Loucy (cell line): Measurements from ENCODE around the gene TLX2.

ENCODE experiments used
- EZH2phosphoT487 ChIP-seq: fragments of 200-600 bp; IDR thresholded peaks from 2 replicates; pipeline ENCODE4 v1.6.1; 2018; ENCODE audit warnings: antibody characterized with exemption, mild to moderate bottlenecking, moderate library complexity, borderline replicate concordance
- TF ChIP-seq, protein P1 (sequence below): fragments of 200-600 bp; sonication (generic); conservative IDR thresholded peaks from 2 replicates; pipeline ENCODE4 v1.5.1; 2014; ENCODE audit warnings: mild to moderate bottlenecking, antibody characterized with exemption, low read length

DNA sequence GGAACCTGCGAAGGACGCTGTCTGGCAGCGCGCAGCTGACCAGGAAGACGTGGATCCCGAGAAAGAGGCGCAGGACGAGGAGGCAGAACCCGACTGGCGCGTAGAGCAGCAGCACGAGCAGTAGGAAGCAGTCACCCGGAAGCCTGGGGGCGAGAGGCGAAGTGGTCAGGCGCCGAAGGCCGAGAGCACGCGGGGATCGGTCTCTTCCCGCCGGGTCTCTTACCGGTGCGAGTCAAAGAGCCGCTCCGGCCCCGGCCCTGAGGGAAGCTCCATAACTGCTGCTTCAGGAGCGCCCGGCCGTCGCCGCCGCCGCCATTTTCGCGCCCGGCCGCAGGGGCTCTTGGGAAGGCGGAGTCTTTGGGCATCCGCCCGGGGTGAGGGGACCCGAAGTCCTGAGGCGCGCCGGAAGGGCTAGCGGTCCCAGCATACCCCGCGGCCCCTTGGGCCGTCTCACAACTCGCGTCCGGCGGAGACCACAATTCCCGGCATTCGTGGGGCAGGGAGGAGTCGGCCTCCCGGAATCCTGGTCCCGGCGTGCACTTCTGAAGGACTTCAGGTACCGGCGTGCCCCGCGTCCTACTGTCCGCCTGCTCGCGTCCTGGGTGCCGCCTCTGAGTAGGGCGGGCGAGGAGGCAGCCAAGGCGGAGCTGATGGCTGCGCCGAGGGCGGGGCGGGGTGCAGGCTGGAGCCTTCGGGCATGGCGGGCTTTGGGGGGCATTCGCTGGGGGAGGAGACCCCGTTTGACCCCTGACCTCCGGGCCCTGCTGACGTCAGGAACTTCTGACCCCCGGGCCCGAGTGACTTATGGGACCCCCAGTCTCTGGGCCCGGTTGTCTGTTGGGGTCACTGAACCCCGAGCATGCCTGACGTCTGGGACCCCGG is 15.3 kb downstream of the TLX2 start, which contains the start of the genes AUP1 and HTRA2:
- TF ChIP-seq, protein P1, sequence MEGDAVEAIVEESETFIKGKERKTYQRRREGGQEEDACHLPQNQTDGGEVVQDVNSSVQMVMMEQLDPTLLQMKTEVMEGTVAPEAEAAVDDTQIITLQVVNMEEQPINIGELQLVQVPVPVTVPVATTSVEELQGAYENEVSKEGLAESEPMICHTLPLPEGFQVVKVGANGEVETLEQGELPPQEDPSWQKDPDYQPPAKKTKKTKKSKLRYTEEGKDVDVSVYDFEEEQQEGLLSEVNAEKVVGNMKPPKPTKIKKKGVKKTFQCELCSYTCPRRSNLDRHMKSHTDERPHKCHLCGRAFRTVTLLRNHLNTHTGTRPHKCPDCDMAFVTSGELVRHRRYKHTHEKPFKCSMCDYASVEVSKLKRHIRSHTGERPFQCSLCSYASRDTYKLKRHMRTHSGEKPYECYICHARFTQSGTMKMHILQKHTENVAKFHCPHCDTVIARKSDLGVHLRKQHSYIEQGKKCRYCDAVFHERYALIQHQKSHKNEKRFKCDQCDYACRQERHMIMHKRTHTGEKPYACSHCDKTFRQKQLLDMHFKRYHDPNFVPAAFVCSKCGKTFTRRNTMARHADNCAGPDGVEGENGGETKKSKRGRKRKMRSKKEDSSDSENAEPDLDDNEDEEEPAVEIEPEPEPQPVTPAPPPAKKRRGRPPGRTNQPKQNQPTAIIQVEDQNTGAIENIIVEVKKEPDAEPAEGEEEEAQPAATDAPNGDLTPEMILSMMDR: no peak
- TF ChIP-seq EZH2phosphoT487: no peak
